Measurements from ENCODE around the gene IKZF2.

DNA sequence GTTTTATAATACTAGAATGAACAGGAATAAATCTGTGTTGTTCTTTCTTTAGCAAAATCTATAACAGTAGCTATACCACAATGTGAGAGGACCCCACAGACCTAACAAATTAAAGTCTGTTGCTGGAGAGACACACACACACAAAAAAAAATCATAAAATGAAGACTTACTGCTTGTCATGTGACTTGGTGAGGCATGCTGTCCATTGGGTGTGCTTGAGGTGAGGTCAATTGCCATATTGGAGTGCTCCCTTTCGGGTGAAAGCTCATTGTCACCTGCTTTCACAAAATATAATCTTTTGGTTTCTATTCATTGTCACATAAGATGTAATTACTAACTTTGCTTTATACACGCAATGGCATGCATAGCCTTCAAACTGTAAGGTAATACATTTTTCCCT, 3.9 kb downstream of the IKZF2 start:
- TF ChIP-seq, protein P1, sequence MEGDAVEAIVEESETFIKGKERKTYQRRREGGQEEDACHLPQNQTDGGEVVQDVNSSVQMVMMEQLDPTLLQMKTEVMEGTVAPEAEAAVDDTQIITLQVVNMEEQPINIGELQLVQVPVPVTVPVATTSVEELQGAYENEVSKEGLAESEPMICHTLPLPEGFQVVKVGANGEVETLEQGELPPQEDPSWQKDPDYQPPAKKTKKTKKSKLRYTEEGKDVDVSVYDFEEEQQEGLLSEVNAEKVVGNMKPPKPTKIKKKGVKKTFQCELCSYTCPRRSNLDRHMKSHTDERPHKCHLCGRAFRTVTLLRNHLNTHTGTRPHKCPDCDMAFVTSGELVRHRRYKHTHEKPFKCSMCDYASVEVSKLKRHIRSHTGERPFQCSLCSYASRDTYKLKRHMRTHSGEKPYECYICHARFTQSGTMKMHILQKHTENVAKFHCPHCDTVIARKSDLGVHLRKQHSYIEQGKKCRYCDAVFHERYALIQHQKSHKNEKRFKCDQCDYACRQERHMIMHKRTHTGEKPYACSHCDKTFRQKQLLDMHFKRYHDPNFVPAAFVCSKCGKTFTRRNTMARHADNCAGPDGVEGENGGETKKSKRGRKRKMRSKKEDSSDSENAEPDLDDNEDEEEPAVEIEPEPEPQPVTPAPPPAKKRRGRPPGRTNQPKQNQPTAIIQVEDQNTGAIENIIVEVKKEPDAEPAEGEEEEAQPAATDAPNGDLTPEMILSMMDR (IDR thresholded peaks at IDR 0.05) = no peak
- TF ChIP-seq POLR2A (IDR thresholded peaks at IDR 0.05) = no peak

All from heart left ventricle (tissue), 13 donors.